GM10847 (cell line): ENCODE data around the gene PDE3A.

Experiments
- POLR2A ChIP-seq: IDR thresholded peaks from 2 replicates; pipeline ENCODE4 v1.6.1; 2011; ENCODE audit not compliant: insufficient read length; ENCODE audit errors: extremely low read depth

PDE3A gene

DNA sequence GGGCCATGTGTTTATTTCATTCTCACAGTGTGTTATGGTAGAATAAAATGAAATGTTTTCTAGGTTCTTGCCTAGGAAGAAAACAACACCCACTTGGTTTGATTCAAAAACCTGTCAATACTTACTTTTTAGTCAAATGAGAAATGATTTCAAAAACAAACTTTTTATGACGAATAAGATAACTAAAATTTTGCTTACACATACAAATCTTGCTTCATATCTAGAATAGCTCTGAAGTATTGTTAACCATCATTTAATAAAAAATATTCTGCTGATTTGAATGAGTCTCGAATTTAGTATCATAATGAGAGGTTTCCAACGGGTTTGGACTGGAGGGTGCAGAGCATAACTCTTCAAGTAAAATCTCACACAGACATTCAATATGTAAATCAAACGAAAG, 350.0 kb downstream of the PDE3A start:
- no peak for TF ChIP-seq POLR2A

- TF ChIP-seq POLR2A = no peak
Observed at GRCh38 chr12:20722142-20722541, 353.8 kb downstream of the PDE3A start.

DNA sequence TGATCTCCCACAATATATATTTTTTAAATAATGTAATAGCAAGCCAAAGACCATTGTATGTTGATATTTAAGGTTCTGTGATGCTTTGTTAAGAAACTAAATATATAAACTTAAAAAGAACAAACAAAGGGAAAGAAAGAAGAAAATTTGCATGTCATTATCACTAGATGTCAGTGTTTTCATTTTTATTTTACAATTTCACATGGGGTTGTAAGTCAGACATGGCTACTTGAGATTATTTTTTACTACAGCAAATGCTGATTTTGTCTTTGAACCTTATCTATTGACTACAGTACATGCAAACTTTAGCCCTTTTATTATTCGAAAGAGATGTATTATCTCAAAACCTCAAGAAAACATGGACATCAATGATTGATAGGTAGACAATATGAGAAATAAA, 362.9 kb downstream of the PDE3A start:
- TF ChIP-seq POLR2A = no peak
